SK-N-SH (cell line): ENCODE data around the gene OR1Q1. TPM values are rescaled to one million over a fixed set of nuclear protein-coding genes. Genes with fewer than 3 reads are reported as not detected.

Source experiments
- CTCF ChIA-PET: fragments of 300-600, 350-600 bp; formaldehyde crosslinking; extraction: SDS; loops from one replicate; lab custom pipeline; 2021; lab: Yijun Ruan, JAX
- POLR2A ChIA-PET: fragments of 350-600 bp; sonication (Branson Sonifier 250); formaldehyde crosslinking; extraction: SDS; loops from one replicate; lab custom pipeline; 2020; ENCODE audit warnings: antibody characterized with exemption, inconsistent platforms; lab: Yijun Ruan, JAX
- DNase-seq: peaks from one replicate; pipeline ENCODE4 v3.0.0; 2012
- H2AFZ ChIP-seq: fragments of 200-600 bp; sonication (generic); 2 replicates; pipeline ENCODE4 v1.8.1; 2016; ENCODE audit warnings: antibody characterized with exemption, mild to moderate bottlenecking, low read depth
- H3F3A ChIP-seq: fragments of 200-600 bp; sonication (generic); replicated peaks from 2 replicates; pipeline ENCODE3; 2016; ENCODE audit warnings: antibody characterized with exemption, mild to moderate bottlenecking; ENCODE audit not compliant: insufficient read depth
- H3K27ac ChIP-seq, 2 experiments: fragments of 200-500 bp in 1 of 2; fragments of 200-600 bp in 1 of 2; sonication (Bioruptor generic) in 1 of 2; sonication (generic), shearing (Covaris generic) in 1 of 2; 2 replicates each; pipeline versions ENCODE4 v1.5.1 to v1.6.1; 2014 to 2016; ENCODE audit warnings: low read depth in 2 of 2, inconsistent platforms in 1 of 2, low read length in 1 of 2, mild to moderate bottlenecking in 1 of 2, mixed read lengths in 1 of 2
- H3K27me3 ChIP-seq: fragments of 200-600 bp; sonication (generic), shearing (Covaris generic); 2 replicates; pipeline ENCODE4 v1.6.1; 2016; ENCODE audit warnings: mixed run types; ENCODE audit not compliant: insufficient read depth
- H3K36me3 ChIP-seq, 2 experiments: fragments of 200-500 bp in 1 of 2; fragments of 200-600 bp in 1 of 2; sonication (Bioruptor generic) in 1 of 2; sonication (generic) in 1 of 2; replicated peaks in 1 of 2; 2 replicates each; pipeline versions ENCODE3 to v1.5.1; 2014 to 2016; ENCODE audit warnings: low read length in 1 of 2, mild to moderate bottlenecking in 1 of 2; ENCODE audit not compliant: insufficient read depth in 2 of 2, control insufficient read depth in 1 of 2
- H3K4me1 ChIP-seq, 2 experiments: fragments of 200-500 bp in 1 of 2; fragments of 200-600 bp in 1 of 2; sonication (Bioruptor generic) in 1 of 2; sonication (generic), shearing (Covaris generic) in 1 of 2; 2 replicates each; pipeline versions ENCODE4 v1.5.1 to v1.6.1; 2014 to 2016; ENCODE audit warnings: low read depth in 1 of 2, low read length in 1 of 2, mixed run types in 1 of 2; ENCODE audit not compliant: insufficient read depth in 2 of 2, control insufficient read depth in 1 of 2
- H3K4me2 ChIP-seq: fragments of 200-600 bp; sonication (generic), shearing (Covaris generic); 2 replicates; pipeline ENCODE4 v1.6.1; 2017; ENCODE audit warnings: mixed run types
- H3K4me3 ChIP-seq, 2 experiments: fragments of 200-500 bp in 1 of 2; fragments of 200-600 bp in 1 of 2; sonication (Bioruptor generic) in 1 of 2; sonication (generic), shearing (Covaris generic) in 1 of 2; 2 replicates each; pipeline versions ENCODE4 v1.5.1 to v1.8.1; 2014 to 2016; ENCODE audit warnings: low read depth in 2 of 2, inconsistent platforms in 1 of 2, low read length in 1 of 2, mild to moderate bottlenecking in 1 of 2, mixed read lengths in 1 of 2, moderate library complexity in 1 of 2
- H3K79me2 ChIP-seq: fragments of 200-600 bp; sonication (generic); 2 replicates; pipeline ENCODE4 v1.8.1; 2017; ENCODE audit warnings: mild to moderate bottlenecking; ENCODE audit not compliant: insufficient read depth
- H3K9ac ChIP-seq: fragments of 200-600 bp; sonication (generic); 2 replicates; pipeline ENCODE4 v1.6.1; 2017; ENCODE audit warnings: mixed run types
- H3K9me2 ChIP-seq: fragments of 200-600 bp; sonication (generic); 2 replicates; pipeline ENCODE4 v1.6.1; 2017; ENCODE audit warnings: mixed run types
- H3K9me3 ChIP-seq: fragments of 200-600 bp; sonication (generic); 2 replicates; pipeline ENCODE4 v1.6.1; 2017; ENCODE audit warnings: mixed run types, mild to moderate bottlenecking, moderate library complexity
- H4K20me1 ChIP-seq: fragments of 200-600 bp; sonication (generic); 2 replicates; pipeline ENCODE4 v1.6.1; 2017; ENCODE audit warnings: mild to moderate bottlenecking, mixed run types; ENCODE audit not compliant: insufficient read depth
- EP300 ChIP-seq, 2 experiments: IDR thresholded peaks; 2 replicates each; pipeline versions ENCODE4 v1.4.0 to v1.6.1; 2012; ENCODE audit warnings: borderline replicate concordance in 1 of 2, low read depth in 1 of 2, low read length in 1 of 2
- FOSL2 ChIP-seq: IDR thresholded peaks from 2 replicates; pipeline ENCODE4 v1.4.0; 2012; ENCODE audit warnings: low read depth, mild to moderate bottlenecking, moderate library complexity, borderline replicate concordance
- MEF2A ChIP-seq: IDR thresholded peaks from 2 replicates; pipeline ENCODE4 v1.4.0; 2012; ENCODE audit warnings: low read depth, borderline replicate concordance
- MXI1 ChIP-seq: IDR thresholded peaks from 2 replicates; pipeline ENCODE4 v1.6.1; 2012; ENCODE audit warnings: mild to moderate bottlenecking, low read depth, low read length, improper control_type of control experiment
- RFX5 ChIP-seq: IDR thresholded peaks from 2 replicates; pipeline ENCODE4 v1.6.1; 2012; ENCODE audit warnings: mild to moderate bottlenecking, improper control_type of control experiment, low read length
- SIN3A ChIP-seq: IDR thresholded peaks from 2 replicates; pipeline ENCODE4 v1.6.1; 2012; ENCODE audit warnings: low read depth, mild to moderate bottlenecking, low read length, moderate library complexity, borderline replicate concordance
- SMC3 ChIP-seq: IDR thresholded peaks from 2 replicates; pipeline ENCODE4 v1.6.1; 2012; ENCODE audit warnings: low read depth, low read length, improper control_type of control experiment
- TAF1 ChIP-seq: IDR thresholded peaks from 2 replicates; pipeline ENCODE4 v1.6.1; 2012; ENCODE audit warnings: low read depth, mild to moderate bottlenecking, low read length, moderate library complexity, borderline replicate concordance
- TCF12 ChIP-seq: IDR thresholded peaks from 2 replicates; pipeline ENCODE4 v1.4.0; 2012
- USF1 ChIP-seq: IDR thresholded peaks from 2 replicates; pipeline ENCODE4 v1.4.0; 2012; ENCODE audit warnings: low read depth, borderline replicate concordance
- WGBS: methylation state at CpG from one replicate; pipeline ENCODE4 v1.1.6; 2017; ENCODE audit warnings: low lambda C conversion rate; 5-methylcytosine and 5-hydroxymethylcytosine counted together
- polyA plus RNA-seq, 3 experiments: library from polyadenylated mRNA; depleted of rRNA; stranded (reverse); fragments of >200 nt; gene quantifications; 2 replicates each; pipeline ENCODE4 v1.2.3, GENCODE V29; 2012
- TF ChIP-seq, protein P1 (sequence below): IDR thresholded peaks from 2 replicates; pipeline ENCODE4 v1.4.0; 2012; ENCODE audit warnings: low read depth, borderline replicate concordance
- TF ChIP-seq, protein P2 (sequence below): IDR thresholded peaks from 2 replicates; pipeline ENCODE4 v1.4.0; 2012; ENCODE audit warnings: low read depth
- TF ChIP-seq, protein P3 (sequence below): IDR thresholded peaks from 2 replicates; pipeline ENCODE4 v1.6.1; 2012; ENCODE audit warnings: mild to moderate bottlenecking, low read depth, low read length, moderate library complexity

OR1Q1 gene
- polyA plus RNA-seq, 1 of the 3 experiments (the other 2 are of a cell fraction), result 0.10 TPM

GRCh38 chr9:122609804-122610203, 4.7 kb upstream of the OR1Q1 start:
- WGBS, result 6% methylated on average over 4 of the region's 4 CpGs

GRCh38 chr9:122619996-122620395, 5.5 kb downstream of the OR1Q1 start:
- no peaks in the 10 kb centered on the region for H3K36me3 ChIP-seq
- CTCF ChIA-PET, result no interaction called here
- H2AFZ ChIP-seq, result no peak overlapping the region
- H3K79me2 ChIP-seq, result no peaks in the 10 kb centered on the region
- TF ChIP-seq SIN3A, result no peak
- WGBS, result 12% methylated on average over 7 of the region's 7 CpGs
- H3F3A ChIP-seq, result no peaks in the 10 kb centered on the region
- no peaks in the 10 kb centered on the region for H3K9me3 ChIP-seq
- H3K27me3 ChIP-seq, result no peaks in the 10 kb centered on the region
- no peak overlapping the region for H3K27ac ChIP-seq
- H3K4me3 ChIP-seq, result no peak overlapping the region
- no peak overlapping the region for H3K4me2 ChIP-seq
- H3K9me2 ChIP-seq, result no peaks in the 10 kb centered on the region
- POLR2A ChIA-PET, result no interaction called here
- no peaks in the 10 kb centered on the region for H3K4me1 ChIP-seq
- DNase-seq, result no peak
- H3K9ac ChIP-seq, result no peak overlapping the region
- no peaks in the 10 kb centered on the region for H4K20me1 ChIP-seq

More at GRCh38 chr9:122609804-122610203, 4.7 kb upstream of the OR1Q1 start:
- H2AFZ ChIP-seq, result no peak overlapping the region
- no peaks in the 10 kb centered on the region for H3K36me3 ChIP-seq
- no peaks in the 10 kb centered on the region for H3K79me2 ChIP-seq
- no peaks in the 10 kb centered on the region for H3K9me3 ChIP-seq
- ChIA-PET POLR2A (no interaction called here), CTCF (no interaction called here)
- H3K9ac ChIP-seq, result no peak overlapping the region
- no peak overlapping the region for H3K27ac ChIP-seq
- no peak overlapping the region for H3K4me2 ChIP-seq
- no peaks in the 10 kb centered on the region for H3K4me1 ChIP-seq
- H3K9me2 ChIP-seq, result no peaks in the 10 kb centered on the region
- no peak overlapping the region for H3K4me3 ChIP-seq
- no peaks in the 10 kb centered on the region; the same call in 1 of the 2 replicates for H3K27me3 ChIP-seq
- DNase-seq, result no peak
- H3F3A ChIP-seq, result no peaks in the 10 kb centered on the region
- no peaks in the 10 kb centered on the region for H4K20me1 ChIP-seq
- no peak for TF ChIP-seq TAF1
- no peak for TF ChIP-seq TCF12
- no peak for TF ChIP-seq MEF2A
- TF ChIP-seq SMC3, result no peak
- no peak for TF ChIP-seq EP300 (IDR thresholded peaks at IDR 0.05; ENCODE audit: borderline replicate concordance in 1 of 2, low read depth in 1 of 2, low read length in 1 of 2)
- no peak for TF ChIP-seq RFX5
- no peak for TF ChIP-seq USF1
- TF ChIP-seq, protein P1, sequence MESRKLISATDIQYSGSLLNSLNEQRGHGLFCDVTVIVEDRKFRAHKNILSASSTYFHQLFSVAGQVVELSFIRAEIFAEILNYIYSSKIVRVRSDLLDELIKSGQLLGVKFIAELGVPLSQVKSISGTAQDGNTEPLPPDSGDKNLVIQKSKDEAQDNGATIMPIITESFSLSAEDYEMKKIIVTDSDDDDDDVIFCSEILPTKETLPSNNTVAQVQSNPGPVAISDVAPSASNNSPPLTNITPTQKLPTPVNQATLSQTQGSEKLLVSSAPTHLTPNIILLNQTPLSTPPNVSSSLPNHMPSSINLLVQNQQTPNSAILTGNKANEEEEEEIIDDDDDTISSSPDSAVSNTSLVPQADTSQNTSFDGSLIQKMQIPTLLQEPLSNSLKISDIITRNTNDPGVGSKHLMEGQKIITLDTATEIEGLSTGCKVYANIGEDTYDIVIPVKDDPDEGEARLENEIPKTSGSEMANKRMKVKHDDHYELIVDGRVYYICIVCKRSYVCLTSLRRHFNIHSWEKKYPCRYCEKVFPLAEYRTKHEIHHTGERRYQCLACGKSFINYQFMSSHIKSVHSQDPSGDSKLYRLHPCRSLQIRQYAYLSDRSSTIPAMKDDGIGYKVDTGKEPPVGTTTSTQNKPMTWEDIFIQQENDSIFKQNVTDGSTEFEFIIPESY, result no peak
- no peak for TF ChIP-seq FOSL2

DNA sequence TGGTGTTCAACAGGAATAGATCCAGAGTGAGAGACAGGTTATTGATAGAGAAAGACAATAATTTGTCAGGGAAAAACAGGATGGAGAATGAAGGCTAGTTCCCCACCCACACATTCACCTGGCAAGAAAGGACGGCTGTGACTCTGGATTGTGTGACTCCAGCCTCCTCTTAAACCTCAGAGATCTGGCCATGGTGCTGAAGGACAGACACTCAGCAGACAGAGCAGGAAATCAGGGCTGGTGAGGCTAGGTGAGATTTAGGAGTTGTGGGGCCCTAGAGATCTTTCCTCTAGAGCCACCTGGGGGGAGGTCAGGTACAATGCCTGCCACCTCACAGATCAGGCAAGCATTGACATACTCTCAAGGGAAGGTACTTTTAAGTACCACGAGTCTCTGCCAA, 27.7 kb downstream of the OR1Q1 start:
- Histone ChIP-seq H3K27me3 (no peaks in the 10 kb centered on the region), H3K9me3 (no peaks in the 10 kb centered on the region), H3K36me3 (no peaks in the 10 kb centered on the region), H3F3A (no peaks in the 10 kb centered on the region), H3K79me2 (no peaks in the 10 kb centered on the region), H3K9me2 (no peaks in the 10 kb centered on the region), H2AFZ (no peak overlapping the region), H3K4me2 (no peak overlapping the region), H3K9ac (no peak overlapping the region), H3K4me1 (no peaks in the 10 kb centered on the region), H3K4me3 (no peak overlapping the region), H3K27ac (no peak overlapping the region), H4K20me1 (no peaks in the 10 kb centered on the region)
- TF ChIP-seq TCF12 (no peak), MXI1 (no peak)
- TF ChIP-seq, protein P2, sequence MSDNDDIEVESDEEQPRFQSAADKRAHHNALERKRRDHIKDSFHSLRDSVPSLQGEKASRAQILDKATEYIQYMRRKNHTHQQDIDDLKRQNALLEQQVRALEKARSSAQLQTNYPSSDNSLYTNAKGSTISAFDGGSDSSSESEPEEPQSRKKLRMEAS, result no peak
- TF ChIP-seq, protein P3, sequence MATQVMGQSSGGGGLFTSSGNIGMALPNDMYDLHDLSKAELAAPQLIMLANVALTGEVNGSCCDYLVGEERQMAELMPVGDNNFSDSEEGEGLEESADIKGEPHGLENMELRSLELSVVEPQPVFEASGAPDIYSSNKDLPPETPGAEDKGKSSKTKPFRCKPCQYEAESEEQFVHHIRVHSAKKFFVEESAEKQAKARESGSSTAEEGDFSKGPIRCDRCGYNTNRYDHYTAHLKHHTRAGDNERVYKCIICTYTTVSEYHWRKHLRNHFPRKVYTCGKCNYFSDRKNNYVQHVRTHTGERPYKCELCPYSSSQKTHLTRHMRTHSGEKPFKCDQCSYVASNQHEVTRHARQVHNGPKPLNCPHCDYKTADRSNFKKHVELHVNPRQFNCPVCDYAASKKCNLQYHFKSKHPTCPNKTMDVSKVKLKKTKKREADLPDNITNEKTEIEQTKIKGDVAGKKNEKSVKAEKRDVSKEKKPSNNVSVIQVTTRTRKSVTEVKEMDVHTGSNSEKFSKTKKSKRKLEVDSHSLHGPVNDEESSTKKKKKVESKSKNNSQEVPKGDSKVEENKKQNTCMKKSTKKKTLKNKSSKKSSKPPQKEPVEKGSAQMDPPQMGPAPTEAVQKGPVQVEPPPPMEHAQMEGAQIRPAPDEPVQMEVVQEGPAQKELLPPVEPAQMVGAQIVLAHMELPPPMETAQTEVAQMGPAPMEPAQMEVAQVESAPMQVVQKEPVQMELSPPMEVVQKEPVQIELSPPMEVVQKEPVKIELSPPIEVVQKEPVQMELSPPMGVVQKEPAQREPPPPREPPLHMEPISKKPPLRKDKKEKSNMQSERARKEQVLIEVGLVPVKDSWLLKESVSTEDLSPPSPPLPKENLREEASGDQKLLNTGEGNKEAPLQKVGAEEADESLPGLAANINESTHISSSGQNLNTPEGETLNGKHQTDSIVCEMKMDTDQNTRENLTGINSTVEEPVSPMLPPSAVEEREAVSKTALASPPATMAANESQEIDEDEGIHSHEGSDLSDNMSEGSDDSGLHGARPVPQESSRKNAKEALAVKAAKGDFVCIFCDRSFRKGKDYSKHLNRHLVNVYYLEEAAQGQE, result peak; percentile 92
- 2% methylated on average over 2 of the region's 2 CpGs for WGBS
- POLR2A ChIA-PET, result no interaction called here
- no peak for DNase-seq
- CTCF ChIA-PET, result no interaction called here
